Liver (tissue), 9 donors: ENCODE measurements around the gene SELENOV. TPM values are rescaled to one million over a fixed set of nuclear protein-coding genes. Genes with fewer than 3 reads are reported as not detected.

Experiments used
- DNase-seq: peaks from one replicate; pipeline ENCODE4 v3.0.0-alpha.2; 2017; ENCODE audit warnings: low spot score
- H3K27ac ChIP-seq, 2 donors: one replicate each; pipeline ENCODE4 v1.7.0; 2013; ENCODE audit warnings: inconsistent platforms in 2 of 2, low read length in 2 of 2, control low read depth in 1 of 2, low read depth in 1 of 2, mild to moderate bottlenecking in 1 of 2
- H3K27me3 ChIP-seq, 4 donors: one replicate each; pipeline versions ENCODE4 v1.6.1 to v1.7.0; 2013; ENCODE audit warnings: low read length in 3 of 4, inconsistent platforms in 1 of 4, mild to moderate bottlenecking in 1 of 4, moderate library complexity in 1 of 4; ENCODE audit not compliant: control insufficient read depth in 4 of 4, insufficient read depth in 4 of 4
- H3K36me3 ChIP-seq, 4 donors: one replicate each; pipeline versions ENCODE4 v1.6.1 to v1.7.0; 2013; ENCODE audit warnings: low read length in 3 of 4, mild to moderate bottlenecking in 3 of 4, low read depth in 1 of 4, moderate library complexity in 1 of 4; ENCODE audit not compliant: control insufficient read depth in 4 of 4, insufficient read depth in 3 of 4
- H3K4me1 ChIP-seq, 4 donors: one replicate each; pipeline versions ENCODE4 v1.6.1 to v1.7.0; 2013; ENCODE audit warnings: low read length in 3 of 4, mild to moderate bottlenecking in 3 of 4, moderate library complexity in 1 of 4; ENCODE audit not compliant: control insufficient read depth in 4 of 4, insufficient read depth in 4 of 4
- H3K4me3 ChIP-seq, 3 donors: one replicate each; pipeline versions ENCODE4 v1.6.1 to v1.7.0; 2013; ENCODE audit warnings: low read length in 3 of 3, control low read depth in 1 of 3, low read depth in 1 of 3, mild to moderate bottlenecking in 1 of 3
- H3K9ac ChIP-seq, 2 donors: one replicate each; pipeline ENCODE4 v1.7.0; 2013; ENCODE audit warnings: low read length in 2 of 2, mild to moderate bottlenecking in 2 of 2, moderate library complexity in 2 of 2, control low read depth in 1 of 2, low read depth in 1 of 2
- H3K9me3 ChIP-seq, 4 donors: one replicate each; pipeline versions ENCODE4 v1.6.1 to v1.7.0; 2013; ENCODE audit warnings: low read length in 3 of 4; ENCODE audit not compliant: control insufficient read depth in 4 of 4
- FOXA1 ChIP-seq: IDR thresholded peaks from 2 replicates; pipeline ENCODE4 v1.6.1; 2016; ENCODE audit warnings: antibody characterized with exemption
- FOXA2 ChIP-seq: IDR thresholded peaks from 2 replicates; pipeline ENCODE4 v1.6.1; 2016; ENCODE audit warnings: antibody characterized with exemption
- HNF4A ChIP-seq, 2 donors: conservative IDR thresholded peaks; 2 replicates each; pipeline ENCODE4 v1.6.1; 2016; ENCODE audit warnings: antibody characterized with exemption in 2 of 2, mild to moderate bottlenecking in 2 of 2
- HNF4G ChIP-seq: IDR thresholded peaks from 2 replicates; pipeline ENCODE4 v1.6.1; 2016; ENCODE audit warnings: antibody characterized with exemption
- JUND ChIP-seq, 2 donors: IDR thresholded peaks; 2 replicates each; pipeline ENCODE4 v1.6.1; 2016; ENCODE audit warnings: antibody characterized with exemption in 2 of 2
- NR2F2 ChIP-seq: IDR thresholded peaks from 2 replicates; pipeline ENCODE4 v1.6.1; 2016; ENCODE audit warnings: antibody characterized with exemption
- RXRA ChIP-seq, 2 donors: IDR thresholded peaks; 2 replicates each; pipeline ENCODE4 v1.6.1; 2017 to 2018; ENCODE audit warnings: antibody characterized with exemption in 2 of 2, mild to moderate bottlenecking in 1 of 2
- SP1 ChIP-seq: IDR thresholded peaks from 2 replicates; pipeline ENCODE4 v1.6.1; 2018; ENCODE audit warnings: antibody characterized with exemption, mild to moderate bottlenecking
- TAF1 ChIP-seq: conservative IDR thresholded peaks from 2 replicates; pipeline ENCODE4 v1.6.1; 2016; ENCODE audit warnings: antibody characterized with exemption, mild to moderate bottlenecking
- YY1 ChIP-seq: IDR thresholded peaks from 2 replicates; pipeline ENCODE4 v1.6.1; 2016; ENCODE audit warnings: antibody characterized with exemption, mild to moderate bottlenecking
- WGBS: extraction: QIAGEN DNeasy Blood & Tissue Kit; methylation state at CpG from one replicate; pipeline ENCODE4 v1.1.7; 2013; 5-methylcytosine and 5-hydroxymethylcytosine counted together
- polyA plus RNA-seq, 2 donors: library from polyadenylated mRNA; stranded (reverse) in 1 of 2; unstranded in 1 of 2; fragments of 200-250 nt in 1 of 2; fragments of >200 nt in 1 of 2; fragmentation: Nextera tagmentation in 1 of 2; extraction: Ambion mirVana in 1 of 2; gene quantifications; one replicate each; pipeline versions ENCODE4 v1.2.1 to v1.2.3, GENCODE V29; 2013 to 2015
- total RNA-seq, 2 donors: library from RNA; depleted of rRNA; stranded (reverse); fragments of >200 nt; gene quantifications; one replicate each; pipeline ENCODE4 v1.2.3, GENCODE V29; 2014
- TF ChIP-seq, protein P1 (sequence below): fragments of 150-350 bp; IDR thresholded peaks from 2 replicates; pipeline ENCODE4 v1.5.1; 2017; ENCODE audit warnings: improper control_type of control experiment, low read depth, low read length; ENCODE audit not compliant: missing input control
- TF ChIP-seq, protein P2 (sequence below): IDR thresholded peaks from 2 replicates; pipeline ENCODE4 v1.6.1; 2016; ENCODE audit warnings: antibody characterized with exemption
- TF ChIP-seq, protein P3 (sequence below): IDR thresholded peaks from 2 replicates; pipeline ENCODE4 v1.6.1; 2016; ENCODE audit warnings: antibody characterized with exemption
- TF ChIP-seq, protein P4 (sequence below): IDR thresholded peaks from 2 replicates; pipeline ENCODE4 v1.6.1; 2016; ENCODE audit warnings: antibody characterized with exemption, mild to moderate bottlenecking
- TF ChIP-seq, protein P5 (sequence below): IDR thresholded peaks from 2 replicates; pipeline ENCODE4 v1.6.1; 2016; ENCODE audit warnings: antibody characterized with exemption
- donor health status: healthy.
- donor health status: healthy.
- donor health status: healthy.
- donor health status: healthy.
- donor health status: healthy.

The SELENOV gene, protein sequence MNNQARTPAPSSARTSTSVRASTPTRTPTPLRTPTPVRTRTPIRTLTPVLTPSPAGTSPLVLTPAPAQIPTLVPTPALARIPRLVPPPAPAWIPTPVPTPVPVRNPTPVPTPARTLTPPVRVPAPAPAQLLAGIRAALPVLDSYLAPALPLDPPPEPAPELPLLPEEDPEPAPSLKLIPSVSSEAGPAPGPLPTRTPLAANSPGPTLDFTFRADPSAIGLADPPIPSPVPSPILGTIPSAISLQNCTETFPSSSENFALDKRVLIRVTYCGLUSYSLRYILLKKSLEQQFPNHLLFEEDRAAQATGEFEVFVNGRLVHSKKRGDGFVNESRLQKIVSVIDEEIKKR
- total RNA-seq = not detected
- polyA plus RNA-seq = not detected

DNA sequence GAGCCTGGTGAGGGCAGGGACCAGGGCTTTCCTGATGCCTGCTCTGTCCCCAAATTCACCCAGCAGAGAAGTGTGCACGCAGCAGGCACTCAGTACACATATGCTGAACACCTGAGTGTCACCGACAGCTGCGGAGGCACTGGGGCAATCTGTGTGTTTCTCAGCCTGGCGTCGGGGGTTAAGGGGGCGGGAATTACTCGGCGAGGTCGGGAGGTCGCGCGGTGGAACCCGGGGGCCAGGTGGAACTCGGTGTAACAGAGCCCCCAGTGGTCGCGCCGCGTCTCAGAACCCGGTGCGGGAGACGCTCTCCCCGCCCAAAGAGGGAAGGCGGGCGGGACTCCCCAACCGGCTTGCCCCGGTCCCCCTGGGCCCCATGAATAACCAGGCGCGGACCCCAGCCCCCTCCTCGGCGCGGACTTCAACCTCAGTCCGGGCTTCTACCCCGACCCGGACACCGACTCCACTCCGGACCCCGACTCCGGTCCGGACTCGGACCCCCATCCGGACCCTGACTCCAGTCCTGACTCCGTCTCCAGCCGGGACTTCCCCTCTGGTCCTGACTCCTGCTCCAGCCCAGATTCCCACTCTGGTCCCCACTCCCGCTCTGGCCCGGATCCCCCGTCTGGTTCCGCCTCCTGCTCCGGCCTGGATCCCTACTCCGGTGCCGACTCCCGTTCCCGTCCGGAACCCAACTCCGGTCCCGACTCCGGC lies at the start of gene SELENOV:
Gene SELENOV, plus strand, starts transcription at position 300 of the 711 bp plus-strand sequence. Its CDS starts 74 bp downstream, at position 374.
- Histone ChIP-seq H3K4me1 (peaks cover 5 to 12% (median 7%) of the 10 kb centered on the region in 4 donors), H3K4me3 (peak within 1 kb of the TSS in 1 of 3 donors; percentile 35), H3K27me3 (peaks cover 0 to 15% (median 9%) of the 10 kb centered on the region in 4 donors), H3K27ac (no peak within 1 kb of the TSS), H3K9me3 (peaks cover 0 to 2% (median 0%) of the 10 kb centered on the region in 4 donors), H3K9ac (no peak within 1 kb of the TSS), H3K36me3 (no peaks in the 10 kb centered on the region)
- DNase-seq = no peak
- 2% methylated on average over 56 of the region's 56 CpGs for WGBS
- TF ChIP-seq YY1 (no peak), TAF1 (no peak), JUND (IDR thresholded peaks at IDR 0.05) (no peak), HNF4A (conservative IDR thresholded peaks at IDR 0.05) (no peak), HNF4G (no peak), SP1 (no peak), RXRA (IDR thresholded peaks at IDR 0.05) (no peak), FOXA1 (no peak), NR2F2 (no peak), FOXA2 (no peak)
- TF ChIP-seq, protein P1, sequence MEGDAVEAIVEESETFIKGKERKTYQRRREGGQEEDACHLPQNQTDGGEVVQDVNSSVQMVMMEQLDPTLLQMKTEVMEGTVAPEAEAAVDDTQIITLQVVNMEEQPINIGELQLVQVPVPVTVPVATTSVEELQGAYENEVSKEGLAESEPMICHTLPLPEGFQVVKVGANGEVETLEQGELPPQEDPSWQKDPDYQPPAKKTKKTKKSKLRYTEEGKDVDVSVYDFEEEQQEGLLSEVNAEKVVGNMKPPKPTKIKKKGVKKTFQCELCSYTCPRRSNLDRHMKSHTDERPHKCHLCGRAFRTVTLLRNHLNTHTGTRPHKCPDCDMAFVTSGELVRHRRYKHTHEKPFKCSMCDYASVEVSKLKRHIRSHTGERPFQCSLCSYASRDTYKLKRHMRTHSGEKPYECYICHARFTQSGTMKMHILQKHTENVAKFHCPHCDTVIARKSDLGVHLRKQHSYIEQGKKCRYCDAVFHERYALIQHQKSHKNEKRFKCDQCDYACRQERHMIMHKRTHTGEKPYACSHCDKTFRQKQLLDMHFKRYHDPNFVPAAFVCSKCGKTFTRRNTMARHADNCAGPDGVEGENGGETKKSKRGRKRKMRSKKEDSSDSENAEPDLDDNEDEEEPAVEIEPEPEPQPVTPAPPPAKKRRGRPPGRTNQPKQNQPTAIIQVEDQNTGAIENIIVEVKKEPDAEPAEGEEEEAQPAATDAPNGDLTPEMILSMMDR = no peak
- TF ChIP-seq, protein P2, sequence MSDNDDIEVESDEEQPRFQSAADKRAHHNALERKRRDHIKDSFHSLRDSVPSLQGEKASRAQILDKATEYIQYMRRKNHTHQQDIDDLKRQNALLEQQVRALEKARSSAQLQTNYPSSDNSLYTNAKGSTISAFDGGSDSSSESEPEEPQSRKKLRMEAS = no peak
- TF ChIP-seq, protein P3, sequence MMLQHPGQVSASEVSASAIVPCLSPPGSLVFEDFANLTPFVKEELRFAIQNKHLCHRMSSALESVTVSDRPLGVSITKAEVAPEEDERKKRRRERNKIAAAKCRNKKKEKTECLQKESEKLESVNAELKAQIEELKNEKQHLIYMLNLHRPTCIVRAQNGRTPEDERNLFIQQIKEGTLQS = no peak
- TF ChIP-seq, protein P4, sequence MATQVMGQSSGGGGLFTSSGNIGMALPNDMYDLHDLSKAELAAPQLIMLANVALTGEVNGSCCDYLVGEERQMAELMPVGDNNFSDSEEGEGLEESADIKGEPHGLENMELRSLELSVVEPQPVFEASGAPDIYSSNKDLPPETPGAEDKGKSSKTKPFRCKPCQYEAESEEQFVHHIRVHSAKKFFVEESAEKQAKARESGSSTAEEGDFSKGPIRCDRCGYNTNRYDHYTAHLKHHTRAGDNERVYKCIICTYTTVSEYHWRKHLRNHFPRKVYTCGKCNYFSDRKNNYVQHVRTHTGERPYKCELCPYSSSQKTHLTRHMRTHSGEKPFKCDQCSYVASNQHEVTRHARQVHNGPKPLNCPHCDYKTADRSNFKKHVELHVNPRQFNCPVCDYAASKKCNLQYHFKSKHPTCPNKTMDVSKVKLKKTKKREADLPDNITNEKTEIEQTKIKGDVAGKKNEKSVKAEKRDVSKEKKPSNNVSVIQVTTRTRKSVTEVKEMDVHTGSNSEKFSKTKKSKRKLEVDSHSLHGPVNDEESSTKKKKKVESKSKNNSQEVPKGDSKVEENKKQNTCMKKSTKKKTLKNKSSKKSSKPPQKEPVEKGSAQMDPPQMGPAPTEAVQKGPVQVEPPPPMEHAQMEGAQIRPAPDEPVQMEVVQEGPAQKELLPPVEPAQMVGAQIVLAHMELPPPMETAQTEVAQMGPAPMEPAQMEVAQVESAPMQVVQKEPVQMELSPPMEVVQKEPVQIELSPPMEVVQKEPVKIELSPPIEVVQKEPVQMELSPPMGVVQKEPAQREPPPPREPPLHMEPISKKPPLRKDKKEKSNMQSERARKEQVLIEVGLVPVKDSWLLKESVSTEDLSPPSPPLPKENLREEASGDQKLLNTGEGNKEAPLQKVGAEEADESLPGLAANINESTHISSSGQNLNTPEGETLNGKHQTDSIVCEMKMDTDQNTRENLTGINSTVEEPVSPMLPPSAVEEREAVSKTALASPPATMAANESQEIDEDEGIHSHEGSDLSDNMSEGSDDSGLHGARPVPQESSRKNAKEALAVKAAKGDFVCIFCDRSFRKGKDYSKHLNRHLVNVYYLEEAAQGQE = no peak
- TF ChIP-seq, protein P5, sequence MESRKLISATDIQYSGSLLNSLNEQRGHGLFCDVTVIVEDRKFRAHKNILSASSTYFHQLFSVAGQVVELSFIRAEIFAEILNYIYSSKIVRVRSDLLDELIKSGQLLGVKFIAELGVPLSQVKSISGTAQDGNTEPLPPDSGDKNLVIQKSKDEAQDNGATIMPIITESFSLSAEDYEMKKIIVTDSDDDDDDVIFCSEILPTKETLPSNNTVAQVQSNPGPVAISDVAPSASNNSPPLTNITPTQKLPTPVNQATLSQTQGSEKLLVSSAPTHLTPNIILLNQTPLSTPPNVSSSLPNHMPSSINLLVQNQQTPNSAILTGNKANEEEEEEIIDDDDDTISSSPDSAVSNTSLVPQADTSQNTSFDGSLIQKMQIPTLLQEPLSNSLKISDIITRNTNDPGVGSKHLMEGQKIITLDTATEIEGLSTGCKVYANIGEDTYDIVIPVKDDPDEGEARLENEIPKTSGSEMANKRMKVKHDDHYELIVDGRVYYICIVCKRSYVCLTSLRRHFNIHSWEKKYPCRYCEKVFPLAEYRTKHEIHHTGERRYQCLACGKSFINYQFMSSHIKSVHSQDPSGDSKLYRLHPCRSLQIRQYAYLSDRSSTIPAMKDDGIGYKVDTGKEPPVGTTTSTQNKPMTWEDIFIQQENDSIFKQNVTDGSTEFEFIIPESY = no peak
